Stomach (tissue), 4 donors: Measurements from ENCODE around the gene S100A11.

Source experiments
- CTCF ChIP-seq, 7 experiments: fragments of 450-650 bp in 4 of 7; fragments of 200-600 bp in 3 of 7; sonication (generic) in 3 of 7; IDR thresholded peaks; one replicate each; pipeline ENCODE4 v1.5.1; 2016 to 2019; ENCODE audit warnings: antibody characterized with exemption in 7 of 7, control low read depth in 2 of 7, mild to moderate bottlenecking in 1 of 7
- POLR2A ChIP-seq, 4 donors: fragments of 450-650 bp; IDR thresholded peaks; one replicate each; pipeline ENCODE4 v1.6.1; 2016; ENCODE audit warnings: antibody characterized with exemption in 4 of 4, control low read depth in 2 of 4, mild to moderate bottlenecking in 1 of 4, moderate library complexity in 1 of 4
- POLR2AphosphoS5 ChIP-seq, 3 donors: sonication (generic); formaldehyde crosslinking; IDR thresholded peaks; one replicate each; pipeline ENCODE4 v1.6.1; 2016; ENCODE audit warnings: antibody characterized with exemption in 3 of 3

- no peak for TF ChIP-seq CTCF (IDR thresholded peaks at IDR 0.05)
- TF ChIP-seq POLR2AphosphoS5 (IDR thresholded peaks at IDR 0.05): no peak
- TF ChIP-seq POLR2A (IDR thresholded peaks at IDR 0.05): no peak
Observed at GRCh38 chr1:151985768-151986167, 51.0 kb downstream of the S100A11 start.
